Gastroesophageal sphincter (tissue), 3 donors: ENCODE measurements around the gene TIAL1.

Experiments
- POLR2A ChIP-seq, 2 donors: fragments of 450-650 bp; IDR thresholded peaks; one replicate each; pipeline ENCODE4 v1.6.1; 2017; ENCODE audit warnings: antibody characterized with exemption in 2 of 2, mild to moderate bottlenecking in 2 of 2, moderate library complexity in 1 of 2
- POLR2AphosphoS5 ChIP-seq: sonication (generic); formaldehyde crosslinking; IDR thresholded peaks from one replicate; pipeline ENCODE4 v1.6.1; 2017; ENCODE audit warnings: antibody characterized with exemption
- TF ChIP-seq, protein P1 (sequence below), 4 experiments: fragments of 200-600 bp in 2 of 4; fragments of 450-650 bp in 2 of 4; sonication (generic) in 1 of 4; IDR thresholded peaks; one replicate each; pipeline ENCODE4 v1.5.1; 2017 to 2019; ENCODE audit warnings: antibody characterized with exemption in 4 of 4, mild to moderate bottlenecking in 2 of 4, moderate library complexity in 2 of 4

- TF ChIP-seq POLR2AphosphoS5 (peak; percentile 41), POLR2A (IDR thresholded peaks at IDR 0.05) (peak; percentile 60 to 67)
- TF ChIP-seq, protein P1, sequence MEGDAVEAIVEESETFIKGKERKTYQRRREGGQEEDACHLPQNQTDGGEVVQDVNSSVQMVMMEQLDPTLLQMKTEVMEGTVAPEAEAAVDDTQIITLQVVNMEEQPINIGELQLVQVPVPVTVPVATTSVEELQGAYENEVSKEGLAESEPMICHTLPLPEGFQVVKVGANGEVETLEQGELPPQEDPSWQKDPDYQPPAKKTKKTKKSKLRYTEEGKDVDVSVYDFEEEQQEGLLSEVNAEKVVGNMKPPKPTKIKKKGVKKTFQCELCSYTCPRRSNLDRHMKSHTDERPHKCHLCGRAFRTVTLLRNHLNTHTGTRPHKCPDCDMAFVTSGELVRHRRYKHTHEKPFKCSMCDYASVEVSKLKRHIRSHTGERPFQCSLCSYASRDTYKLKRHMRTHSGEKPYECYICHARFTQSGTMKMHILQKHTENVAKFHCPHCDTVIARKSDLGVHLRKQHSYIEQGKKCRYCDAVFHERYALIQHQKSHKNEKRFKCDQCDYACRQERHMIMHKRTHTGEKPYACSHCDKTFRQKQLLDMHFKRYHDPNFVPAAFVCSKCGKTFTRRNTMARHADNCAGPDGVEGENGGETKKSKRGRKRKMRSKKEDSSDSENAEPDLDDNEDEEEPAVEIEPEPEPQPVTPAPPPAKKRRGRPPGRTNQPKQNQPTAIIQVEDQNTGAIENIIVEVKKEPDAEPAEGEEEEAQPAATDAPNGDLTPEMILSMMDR (IDR thresholded peaks at IDR 0.05), result no peak
These were observed 54.3 kb downstream of the TIAL1 start, which contains the start of gene RGS10 for GRCh38 chr10:119542357-119542987.
